ENCODE measurements around the gene ATN1. TPM values are rescaled to one million over a fixed set of nuclear protein-coding genes. Genes with fewer than 3 reads are reported as not detected.

Gene ATN1
- total and polyA plus RNA-seq, 9 of the 15 experiments (the other 6 are each of a cell fraction or from before 2014, with no cell fraction given), result 0.15 to 49.8 (median 2.7) TPM

- TF ChIP-seq ARID3B (CRISPR knock-in tag; IDR thresholded peaks at IDR 0.05; ENCODE audit: borderline replicate concordance) (no peak), SNAPC5 (CRISPR knock-in tag; IDR thresholded peaks at IDR 0.05) (peak; percentile 94), RCOR1 (IDR thresholded peaks at IDR 0.05; ENCODE audit: borderline replicate concordance in 1 of 2, low read depth in 2 of 2, low read length in 2 of 2) (0 out of 4 replicates have a peak, but pooled peaks of 1 of the 2 experiments have one; percentile 46), CCAR2 (IDR thresholded peaks at IDR 0.05; ENCODE audit: low read depth, low read length) (no peak), CBX8 (IDR thresholded peaks at IDR 0.05; ENCODE audit: borderline replicate concordance, extremely low read depth, low read depth, low read length, poor library complexity, severe bottlenecking) (no peak), FOXM1 (IDR thresholded peaks at IDR 0.05; ENCODE audit: low read depth) (no peak), FOXM1 (CRISPR knock-in tag; IDR thresholded peaks at IDR 0.05; ENCODE audit: low read depth) (no peak), SMARCB1 (IDR thresholded peaks at IDR 0.05; ENCODE audit: insufficient read length, low read depth) (no peak), ZNF316 (IDR thresholded peaks at IDR 0.05) (peak; percentile 98), XRCC4 (IDR thresholded peaks at IDR 0.05; ENCODE audit: extremely low read depth, insufficient read depth, insufficient read length) (no peak), BMI1 (IDR thresholded peaks at IDR 0.05; ENCODE audit: low read length) (no peak), EZH2 (IDR thresholded peaks at IDR 0.05; ENCODE audit: borderline replicate concordance, low read depth, low read length) (no peak), ZNF217 (CRISPR knock-in tag; IDR thresholded peaks at IDR 0.05) (no peak), ZNF23 (CRISPR knock-in tag; IDR thresholded peaks at IDR 0.05) (peak; percentile 78), TAF15 (IDR thresholded peaks at IDR 0.05; ENCODE audit: low read depth, low read length) (no peak), SIN3A (IDR thresholded peaks at IDR 0.05; ENCODE audit: borderline replicate concordance in 2 of 2, control insufficient read depth in 1 of 2, low read depth in 2 of 2, low read length in 2 of 2) (peak; percentile 68 to 95; a peak in 1 of 4 replicates), NEUROD1 (IDR thresholded peaks at IDR 0.05; ENCODE audit: borderline replicate concordance, low read depth, low read length, partially characterized antibody) (peak; percentile 45), BCOR (IDR thresholded peaks at IDR 0.05) (0 out of 2 replicates have a peak, but pooled peaks have one; percentile 15), ZNF695 (CRISPR knock-in tag; IDR thresholded peaks at IDR 0.05) (peak; percentile 96), EWSR1 (IDR thresholded peaks at IDR 0.05; ENCODE audit: borderline replicate concordance, low read depth, partially characterized antibody) (peak; percentile 91), HLTF (IDR thresholded peaks at IDR 0.05) (no peak)
- TF ChIP-seq, protein P1, sequence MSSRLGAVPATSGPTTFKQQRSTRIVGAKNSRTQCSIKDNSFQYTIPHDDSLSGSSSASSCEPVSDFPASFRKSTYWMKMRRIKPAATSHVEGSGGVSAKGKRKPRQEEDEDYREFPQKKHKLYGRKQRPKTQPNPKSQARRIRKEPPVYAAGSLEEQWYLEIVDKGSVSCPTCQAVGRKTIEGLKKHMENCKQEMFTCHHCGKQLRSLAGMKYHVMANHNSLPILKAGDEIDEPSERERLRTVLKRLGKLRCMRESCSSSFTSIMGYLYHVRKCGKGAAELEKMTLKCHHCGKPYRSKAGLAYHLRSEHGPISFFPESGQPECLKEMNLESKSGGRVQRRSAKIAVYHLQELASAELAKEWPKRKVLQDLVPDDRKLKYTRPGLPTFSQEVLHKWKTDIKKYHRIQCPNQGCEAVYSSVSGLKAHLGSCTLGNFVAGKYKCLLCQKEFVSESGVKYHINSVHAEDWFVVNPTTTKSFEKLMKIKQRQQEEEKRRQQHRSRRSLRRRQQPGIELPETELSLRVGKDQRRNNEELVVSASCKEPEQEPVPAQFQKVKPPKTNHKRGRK (tag; IDR thresholded peaks at IDR 0.05), result no peak
- TF ChIP-seq, protein P2, sequence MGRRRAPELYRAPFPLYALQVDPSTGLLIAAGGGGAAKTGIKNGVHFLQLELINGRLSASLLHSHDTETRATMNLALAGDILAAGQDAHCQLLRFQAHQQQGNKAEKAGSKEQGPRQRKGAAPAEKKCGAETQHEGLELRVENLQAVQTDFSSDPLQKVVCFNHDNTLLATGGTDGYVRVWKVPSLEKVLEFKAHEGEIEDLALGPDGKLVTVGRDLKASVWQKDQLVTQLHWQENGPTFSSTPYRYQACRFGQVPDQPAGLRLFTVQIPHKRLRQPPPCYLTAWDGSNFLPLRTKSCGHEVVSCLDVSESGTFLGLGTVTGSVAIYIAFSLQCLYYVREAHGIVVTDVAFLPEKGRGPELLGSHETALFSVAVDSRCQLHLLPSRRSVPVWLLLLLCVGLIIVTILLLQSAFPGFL (CRISPR knock-in tag; IDR thresholded peaks at IDR 0.05), result 0 out of 2 replicates have a peak, but pooled peaks have one; percentile 90
These were observed 16.1 kb downstream of the ATN1 start, which contains the start of the genes C12orf57 and RNU7-1 (continued) for GRCh38 chr12:6943722-6944380.

Data from K562 (cell line).